Esophagus squamous epithelium (tissue), 5 donors: ENCODE measurements around the gene SDR42E1. TPM values are rescaled to one million over a fixed set of nuclear protein-coding genes. Genes with fewer than 3 reads are reported as not detected.

ENCODE experiments used
- DNase-seq: peaks from one replicate; lab custom pipeline; 2025; lab: John Stamatoyannopoulos, UW
- H3K27ac ChIP-seq, 4 donors: fragments of 200-600 bp; sonication (generic); one replicate each; pipeline ENCODE4 v1.5.1; 2016 to 2019; ENCODE audit warnings: mild to moderate bottlenecking in 1 of 4
- H3K27me3 ChIP-seq, 4 donors: fragments of 200-600 bp; sonication (generic); 1 replicate in 3 of 4; 2 replicates in 1 of 4; pipeline versions ENCODE4 v1.5.1 to v1.6.0; 2017 to 2021; ENCODE audit warnings: antibody characterized with exemption in 1 of 4
- H3K36me3 ChIP-seq, 3 donors: fragments of 200-600 bp; sonication (generic); one replicate each; pipeline ENCODE4 v1.5.1; 2016 to 2019
- H3K4me1 ChIP-seq, 3 donors: fragments of 200-600 bp; sonication (generic); one replicate each; pipeline ENCODE4 v1.5.1; 2017 to 2019
- H3K4me3 ChIP-seq, 4 donors: fragments of 200-600 bp; sonication (generic); 1 replicate in 3 of 4; 2 replicates in 1 of 4; pipeline ENCODE4 v1.5.1; 2016 to 2019; ENCODE audit warnings: mild to moderate bottlenecking in 2 of 4, moderate library complexity in 1 of 4
- H3K9me3 ChIP-seq, 3 donors: fragments of 200-600 bp; sonication (generic); one replicate each; pipeline ENCODE4 v1.5.1; 2016 to 2019
- CTCF ChIP-seq, 6 experiments: fragments of 450-650 bp in 4 of 6; fragments of 200-600 bp in 2 of 6; sonication (generic) in 2 of 6; IDR thresholded peaks; one replicate each; pipeline ENCODE4 v1.5.1; 2016 to 2019; ENCODE audit warnings: antibody characterized with exemption in 6 of 6, mild to moderate bottlenecking in 4 of 6, moderate library complexity in 4 of 6
- POLR2A ChIP-seq, 4 donors: fragments of 450-650 bp; IDR thresholded peaks; one replicate each; pipeline ENCODE4 v1.6.1; 2017; ENCODE audit warnings: antibody characterized with exemption in 4 of 4, mild to moderate bottlenecking in 4 of 4, moderate library complexity in 3 of 4
- WGBS, 2 donors: methylation state at CpG; one replicate each; pipeline ENCODE4 v1.1.5; 2018; 5-methylcytosine and 5-hydroxymethylcytosine counted together
- intact Hi-C: fragments of 100-400 bp; cut with DNase I; formaldehyde crosslinking; loops from one replicate; pipeline ENCODE4 v1.15.0; 2022
- total RNA-seq, 4 donors: library from RNA; depleted of rRNA; stranded (reverse); fragments of >200 nt; gene quantifications; one replicate each; pipeline ENCODE4 v1.1.0, GENCODE V29; 2016
- donor health status: DM: yes; HTN: yes; CAD: no.

SDR42E1 gene
- total RNA-seq, 4 donors from 2014 or later, result 7.1 to 15.3 (median 12.3) TPM

DNA sequence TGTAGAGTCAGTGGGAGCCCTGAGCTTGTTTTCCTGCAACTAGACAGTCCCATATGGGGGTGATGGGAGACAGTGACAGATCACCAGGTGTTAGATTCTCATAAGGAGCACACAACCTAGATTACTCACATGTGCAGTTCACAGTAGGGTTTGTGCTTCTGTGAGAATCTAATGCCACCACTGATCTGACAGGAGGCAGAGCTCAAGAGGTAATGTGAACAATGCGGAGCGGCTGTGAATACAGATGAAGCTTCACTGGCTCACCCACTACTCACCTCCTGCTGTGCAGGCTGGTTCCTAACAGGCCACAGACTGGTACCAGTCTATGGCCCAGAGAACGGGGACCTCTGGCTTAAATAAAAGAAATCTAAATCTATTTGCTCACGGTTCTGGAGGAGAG is 13.6 kb upstream of the SDR42E1 start:
- H3K36me3 ChIP-seq, result no peaks in the 10 kb centered on the region
- WGBS, 2 donors, result 66 to 91% methylated on average over 4 of the region's 4 CpGs
- no peak overlapping the region for H3K27ac ChIP-seq
- peaks cover 5 to 17% (median 5%) of the 10 kb centered on the region in 3 donors for H3K4me1 ChIP-seq
- intact Hi-C loops, result no loop called here
- no peak for DNase-seq
- TF ChIP-seq CTCF (IDR thresholded peaks at IDR 0.05) (no peak), POLR2A (IDR thresholded peaks at IDR 0.05) (no peak)
- peaks cover 0 to 2% (median 0%) of the 10 kb centered on the region in 4 donors for H3K27me3 ChIP-seq
- H3K4me3 ChIP-seq, result no peak overlapping the region
- no peaks in the 10 kb centered on the region for H3K9me3 ChIP-seq

- WGBS, 2 donors, result 89 to 95% methylated on average over 1 of the region's 1 CpG
- no peaks in the 10 kb centered on the region for H3K36me3 ChIP-seq
- H3K4me1 ChIP-seq, result peaks cover 5 to 17% (median 5%) of the 10 kb centered on the region in 3 donors
These were observed 13.0 kb upstream of the SDR42E1 start for GRCh38 chr16:82024316-82024715.

DNA sequence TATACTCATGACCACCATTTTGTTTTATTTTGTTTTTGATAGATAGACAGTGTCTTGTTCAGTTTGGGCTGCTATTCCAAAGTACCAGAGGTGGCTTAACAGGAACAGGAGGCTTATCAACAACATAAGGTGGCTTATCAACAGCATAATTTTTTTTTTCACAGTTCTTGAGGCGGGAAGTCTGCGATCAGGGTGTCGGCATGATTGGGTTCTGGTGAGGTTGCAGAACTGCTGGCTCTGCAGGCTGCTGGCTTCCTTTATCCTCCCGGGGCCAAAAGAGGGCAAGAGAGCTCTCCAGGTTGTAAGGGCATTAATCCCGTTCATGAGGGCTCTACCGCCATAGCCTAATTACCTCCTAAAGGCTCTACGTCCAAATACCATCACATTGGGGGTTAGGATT is 11.9 kb upstream of the SDR42E1 start:
- no peak overlapping the region for H3K27ac ChIP-seq
- intact Hi-C loops, result no loop called here

More at GRCh38 chr16:82024316-82024715, 13.0 kb upstream of the SDR42E1 start:
- no peak for TF ChIP-seq POLR2A (IDR thresholded peaks at IDR 0.05)
- no peak for TF ChIP-seq CTCF (IDR thresholded peaks at IDR 0.05)
- Histone ChIP-seq H3K9me3 (no peaks in the 10 kb centered on the region), H3K4me3 (no peak overlapping the region), H3K27me3 (peaks cover 0 to 2% (median 0%) of the 10 kb centered on the region in 4 donors), H3K27ac (no peak overlapping the region)
- intact Hi-C loops, result no loop called here
- no peak for DNase-seq

GRCh38 chr16:82020051-82020450 is 8.8 kb upstream of the SDR42E1 start:
- Histone ChIP-seq H3K27ac (no peak overlapping the region), H3K36me3 (no peaks in the 10 kb centered on the region), H3K9me3 (peaks cover 0 to 3% (median 0%) of the 10 kb centered on the region in 3 donors), H3K4me3 (no peak overlapping the region), H3K27me3 (peaks cover 0 to 2% (median 0%) of the 10 kb centered on the region in 4 donors), H3K4me1 (peaks cover 4 to 24% (median 9%) of the 10 kb centered on the region in 3 donors)
- no peak for DNase-seq
- WGBS, 2 donors, result 89 to 91% methylated on average over 5 of the region's 5 CpGs
- intact Hi-C loops, result no loop called here
- TF ChIP-seq CTCF (IDR thresholded peaks at IDR 0.05) (no peak), POLR2A (IDR thresholded peaks at IDR 0.05) (no peak)

More for the DNA sequence above, 11.9 kb upstream of the SDR42E1 start:
- H3K27me3 ChIP-seq, result peaks cover 0 to 2% (median 0%) of the 10 kb centered on the region in 4 donors
- H3K9me3 ChIP-seq, result no peaks in the 10 kb centered on the region
- no peaks in the 10 kb centered on the region for H3K36me3 ChIP-seq
- H3K4me1 ChIP-seq, result peaks cover 5 to 15% (median 5%) of the 10 kb centered on the region in 3 donors
- TF ChIP-seq POLR2A (IDR thresholded peaks at IDR 0.05), result no peak
- no peak for TF ChIP-seq CTCF (IDR thresholded peaks at IDR 0.05)
- no peak for DNase-seq
- 85 to 87% methylated on average over 6 to 7 of the region's 7 CpGs for WGBS, 2 donors
- H3K4me3 ChIP-seq, result no peak overlapping the region

- intact Hi-C loops, result no loop called here
- H3K36me3 ChIP-seq, result no peaks in the 10 kb centered on the region
- peaks cover 0 to 6% (median 0%) of the 10 kb centered on the region in 3 donors for H3K9me3 ChIP-seq
- TF ChIP-seq CTCF (IDR thresholded peaks at IDR 0.05) (no peak), POLR2A (IDR thresholded peaks at IDR 0.05) (no peak)
- DNase-seq, result no peak
- H3K4me3 ChIP-seq, result no peak overlapping the region
- peaks cover 0 to 2% (median 0%) of the 10 kb centered on the region in 4 donors for H3K27me3 ChIP-seq
- H3K4me1 ChIP-seq, result peaks cover 4 to 24% (median 9%) of the 10 kb centered on the region in 3 donors
- H3K27ac ChIP-seq, result no peak overlapping the region
- WGBS, 2 donors, result 47 to 72% methylated on average over 7 to 8 of the region's 8 CpGs
These were observed 8.3 kb upstream of the SDR42E1 start for GRCh38 chr16:82019535-82019934.
